ENCODE measurements around the gene SLC28A3. TPM values are rescaled to one million over a fixed set of nuclear protein-coding genes. Genes with fewer than 3 reads are reported as not detected.
"Not testable (repeated sequence)": the region's sequence is repeated elsewhere in the genome, so short reads cannot be mapped to it uniquely, and the experiment has no call there.

The SLC28A3 gene
- total RNA-seq, 1 experiment from 2014 or later = not detected

DNA sequence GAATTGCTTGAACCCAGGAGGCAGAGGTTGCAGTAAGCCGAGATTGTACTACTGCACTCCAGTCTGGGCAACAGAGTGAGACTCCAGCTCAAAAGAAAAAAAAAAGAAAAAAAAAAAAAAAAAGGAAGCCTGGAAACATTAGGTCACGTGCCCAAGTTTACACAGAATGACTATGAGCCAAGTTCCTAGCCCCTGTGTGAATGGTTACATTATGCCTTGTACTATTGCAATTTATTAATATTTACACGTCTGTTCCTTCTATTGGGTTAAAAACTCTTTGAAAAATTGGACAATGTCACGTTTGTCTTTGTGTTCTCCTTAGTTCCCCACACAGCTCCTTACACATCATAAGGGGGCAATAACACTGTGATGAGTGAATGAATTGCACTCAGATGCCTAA lies 33.5 kb upstream of the SLC28A3 start:
- no peaks in the 10 kb centered on the region for H3K27me3 ChIP-seq (replicated peaks; ENCODE audit: insufficient read depth, low read depth, low read length, poor library complexity)
- TF ChIP-seq EZH2 (IDR thresholded peaks at IDR 0.05; ENCODE audit: borderline replicate concordance, low read depth, low read length, poor library complexity, severe bottlenecking) = no peak
- no peak for TF ChIP-seq CTCF (conservative IDR thresholded peaks at IDR 0.05; ENCODE audit: low read depth, low read length)

DNA sequence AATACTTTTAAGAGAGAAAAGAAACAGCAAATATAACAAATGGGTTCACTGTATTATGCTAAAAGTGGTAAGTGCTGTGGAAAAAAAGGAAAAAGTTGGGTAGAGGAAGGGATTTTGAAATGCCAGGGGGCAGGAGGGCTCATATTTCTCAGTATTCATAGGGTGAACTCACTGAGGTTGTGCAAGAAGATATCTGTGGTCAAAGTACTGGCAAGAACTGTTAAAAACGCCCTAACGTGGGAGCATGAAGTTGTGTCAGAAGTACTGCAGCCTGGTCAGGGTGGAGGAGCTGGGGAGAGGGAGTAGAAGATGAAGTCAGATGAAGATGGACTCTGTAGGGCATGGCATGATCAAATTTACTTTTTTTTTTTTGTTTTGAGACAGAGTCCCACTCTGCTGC lies 31.2 kb upstream of the SLC28A3 start:
- TF ChIP-seq CTCF (conservative IDR thresholded peaks at IDR 0.05; ENCODE audit: low read depth, low read length) (no peak), EZH2 (IDR thresholded peaks at IDR 0.05; ENCODE audit: borderline replicate concordance, low read depth, low read length, poor library complexity, severe bottlenecking) (no peak)
- DNase-seq (ENCODE audit: low spot score) = no peak
- Histone ChIP-seq H3K4me3 (ENCODE audit: low read depth, low read length, poor library complexity, severe bottlenecking) (no peak overlapping the region), H3K4me1 (ENCODE audit: insufficient read depth, low read length, poor library complexity, severe bottlenecking) (peaks cover 5% of the 10 kb centered on the region), H3K9me3 (ENCODE audit: low read depth, low read length, poor library complexity, severe bottlenecking) (no peaks in the 10 kb centered on the region), H3K36me3 (ENCODE audit: insufficient read depth, low read length, poor library complexity, severe bottlenecking) (no peaks in the 10 kb centered on the region), H3K27me3 (replicated peaks; ENCODE audit: insufficient read depth, low read depth, low read length, poor library complexity) (no peaks in the 10 kb centered on the region), H3K27ac (ENCODE audit: low read depth, low read length, poor library complexity, severe bottlenecking) (no peak overlapping the region)
- no TSS peak for BruUV-seq (replicated peaks)
- intact Hi-C loops (cut with micrococcal nuclease; ENCODE audit: unreplicated experiment) = no loop called here
- ChIA-PET CTCF (no interaction called here), POLR2A (ENCODE audit: low non-redundant PET) (no interaction called here)

More for the DNA sequence above, 33.5 kb upstream of the SLC28A3 start:
- BruUV-seq (replicated peaks) = no TSS peak
- H3K36me3 ChIP-seq (ENCODE audit: insufficient read depth, low read length, poor library complexity, severe bottlenecking) = no peaks in the 10 kb centered on the region
- DNase-seq (ENCODE audit: low spot score) = no peak
- H3K27ac ChIP-seq (ENCODE audit: low read depth, low read length, poor library complexity, severe bottlenecking) = peak overlapping the region; percentile 80
- no peaks in the 10 kb centered on the region for H3K9me3 ChIP-seq (ENCODE audit: low read depth, low read length, poor library complexity, severe bottlenecking)
- H3K4me3 ChIP-seq (ENCODE audit: low read depth, low read length, poor library complexity, severe bottlenecking) = no peak overlapping the region
- CTCF ChIA-PET = no interaction called here
- peaks cover 5% of the 10 kb centered on the region for H3K4me1 ChIP-seq (ENCODE audit: insufficient read depth, low read length, poor library complexity, severe bottlenecking)
- intact Hi-C loops (cut with micrococcal nuclease; ENCODE audit: unreplicated experiment) = no loop called here
- POLR2A ChIA-PET (ENCODE audit: low non-redundant PET) = interaction anchor here (0.7 kb wide), 1 partner anchor 1481 kb away, joined by 3 read pairs; no protein-coding TSS in a partner anchor

- no peak overlapping the region for H3K4me3 ChIP-seq (ENCODE audit: low read depth, low read length, poor library complexity, severe bottlenecking)
- no peaks in the 10 kb centered on the region for H3K4me1 ChIP-seq (ENCODE audit: insufficient read depth, low read length, poor library complexity, severe bottlenecking)
- H3K36me3 ChIP-seq (ENCODE audit: insufficient read depth, low read length, poor library complexity, severe bottlenecking) = no peaks in the 10 kb centered on the region
- no peak overlapping the region for H3K27ac ChIP-seq (ENCODE audit: low read depth, low read length, poor library complexity, severe bottlenecking)
- ChIA-PET CTCF (no interaction called here), POLR2A (ENCODE audit: low non-redundant PET) (no interaction called here)
- no TSS peak for BruUV-seq (replicated peaks)
- TF ChIP-seq CTCF (conservative IDR thresholded peaks at IDR 0.05; ENCODE audit: low read depth, low read length) (no peak), EZH2 (IDR thresholded peaks at IDR 0.05; ENCODE audit: borderline replicate concordance, low read depth, low read length, poor library complexity, severe bottlenecking) (no peak)
- H3K9me3 ChIP-seq (ENCODE audit: low read depth, low read length, poor library complexity, severe bottlenecking) = no peaks in the 10 kb centered on the region
- H3K27me3 ChIP-seq (replicated peaks; ENCODE audit: insufficient read depth, low read depth, low read length, poor library complexity) = no peaks in the 10 kb centered on the region
- intact Hi-C loops (cut with micrococcal nuclease; ENCODE audit: unreplicated experiment) = no loop called here
- no peak for DNase-seq (ENCODE audit: low spot score)
Measured at GRCh38 chr9:84368601-84369000, 28.0 kb upstream of the SLC28A3 start.

- H3K4me3 ChIP-seq (ENCODE audit: low read depth, low read length, poor library complexity, severe bottlenecking); CTCF ChIA-PET; H3K4me1 ChIP-seq (ENCODE audit: insufficient read depth, low read length, poor library complexity, severe bottlenecking); H3K27me3 ChIP-seq (replicated peaks; ENCODE audit: insufficient read depth, low read depth, low read length, poor library complexity); H3K9me3 ChIP-seq (ENCODE audit: low read depth, low read length, poor library complexity, severe bottlenecking); intact Hi-C loops (cut with micrococcal nuclease; ENCODE audit: unreplicated experiment); BruUV-seq (replicated peaks); POLR2A ChIA-PET (ENCODE audit: low non-redundant PET); DNase-seq (ENCODE audit: low spot score); H3K27ac ChIP-seq (ENCODE audit: low read depth, low read length, poor library complexity, severe bottlenecking); H3K36me3 ChIP-seq (ENCODE audit: insufficient read depth, low read length, poor library complexity, severe bottlenecking): not testable (repeated sequence)
Measured at GRCh38 chr9:84367726-84368125, 27.2 kb upstream of the SLC28A3 start.
